K562 (cell line): Measurements from ENCODE around the gene MRPL11. TPM values are rescaled to one million over a fixed set of nuclear protein-coding genes. Genes with fewer than 3 reads are reported as not detected.

Source experiments
- BRF1 ChIP-seq: IDR thresholded peaks from 3 replicates; pipeline ENCODE4 v1.6.1; 2011; ENCODE audit warnings: borderline replicate concordance, mild to moderate bottlenecking; ENCODE audit not compliant: insufficient read length; ENCODE audit errors: extremely low read depth
- FOXJ3 ChIP-seq: sonication (generic); formaldehyde crosslinking; IDR thresholded peaks from 2 replicates; pipeline ENCODE4 v1.4.0; 2020; ENCODE audit warnings: mild to moderate bottlenecking, missing genetic modification reagents
- KDM2B ChIP-seq: fragments of 250-450 bp; sonication (Bioruptor Pico); IDR thresholded peaks from 2 replicates; pipeline ENCODE4 v1.8.0; 2021; ENCODE audit warnings: mild to moderate bottlenecking, moderate library complexity
- MGA ChIP-seq: fragments of 450-650 bp; IDR thresholded peaks from 2 replicates; pipeline ENCODE4 v1.6.1; 2016; ENCODE audit warnings: mild to moderate bottlenecking, moderate library complexity
- MTA1 ChIP-seq: fragments of 450-650 bp; IDR thresholded peaks from 2 replicates; pipeline ENCODE4 v1.6.1; 2017; ENCODE audit warnings: borderline replicate concordance
- PHF21A ChIP-seq: fragments of 450-650 bp; IDR thresholded peaks from 2 replicates; pipeline ENCODE4 v1.6.1; 2017; ENCODE audit warnings: low read depth, borderline replicate concordance
- RUNX1 ChIP-seq: sonication (generic); IDR thresholded peaks from 2 replicates; pipeline ENCODE4 v1.6.1; 2016; ENCODE audit warnings: antibody characterized with exemption, low read depth
- STAG1 ChIP-seq: sonication (generic); formaldehyde crosslinking; IDR thresholded peaks from 2 replicates; pipeline ENCODE4 v1.5.0; 2020; ENCODE audit warnings: missing genetic modification reagents, borderline replicate concordance
- ZNF124 ChIP-seq: sonication (generic); formaldehyde crosslinking; IDR thresholded peaks from 2 replicates; pipeline ENCODE4 v1.8.1; 2022; ENCODE audit warnings: missing genetic modification reagents
- ZNF140 ChIP-seq: fragments of 250-450 bp; sonication (Bioruptor Pico); IDR thresholded peaks from 2 replicates; pipeline ENCODE4 v1.8.0; 2021; ENCODE audit warnings: moderate library complexity, mild to moderate bottlenecking, inconsistent platforms
- ZNF174 ChIP-seq: fragments of 250-450 bp; sonication (Bioruptor Pico); IDR thresholded peaks from 2 replicates; pipeline ENCODE4 v1.4.0; 2020; ENCODE audit warnings: mild to moderate bottlenecking
- ZNF280B ChIP-seq: fragments of 250-450 bp; sonication (Bioruptor Pico); IDR thresholded peaks from 2 replicates; pipeline ENCODE4 v1.5.1; 2021; ENCODE audit warnings: mild to moderate bottlenecking
- ZNF282 ChIP-seq: sonication (generic); formaldehyde crosslinking; IDR thresholded peaks from 2 replicates; pipeline ENCODE4 v1.8.1; 2023; ENCODE audit warnings: missing genetic modification reagents
- ZNF695 ChIP-seq: fragments of 450-650 bp; formaldehyde crosslinking; IDR thresholded peaks from 2 replicates; pipeline ENCODE4 v1.4.0; 2020; ENCODE audit warnings: mild to moderate bottlenecking, moderate library complexity
- ZNF77 ChIP-seq: fragments of 250-450 bp; sonication (Bioruptor Pico); IDR thresholded peaks from 2 replicates; pipeline ENCODE4 v1.5.0; 2020
- polyA plus RNA-seq, 8 experiments: library from polyadenylated mRNA; depleted of rRNA in 4 of 8; stranded (reverse) in 5 of 8; unstranded in 3 of 8; fragments of >200 nt; fragmentation: Nextera tagmentation in 2 of 8; fragmentation: Illumina TruSeq in 1 of 8; extraction: Ambion mirVana in 2 of 8; extraction: Trizol in 1 of 8; gene quantifications; 2 replicates each; pipeline versions ENCODE4 v1.2.1 to v1.2.3, GENCODE V29; 2011 to 2014; ENCODE audit warnings: inconsistent platforms in 1 of 8, missing spikeins in 1 of 8
- total RNA-seq, 7 experiments: library from RNA; depleted of rRNA in 6 of 7; stranded (reverse); fragments of >200 nt in 6 of 7; fragmentation: Illumina TruSeq in 2 of 7; extraction: Trizol in 2 of 7; gene quantifications; 2 replicates each; pipeline versions ENCODE4 v1.2.1 to v1.2.3, GENCODE V29; 2011 to 2021; ENCODE audit warnings: low replicate concordance in 1 of 7

MRPL11 gene
- total and polyA plus RNA-seq, 9 of the 15 experiments (the other 6 are each of a cell fraction or from before 2014, with no cell fraction given): 33.0 to 173 (median 91.9) TPM

- TF ChIP-seq MGA: peak; percentile 52; the same call in 1 of the 2 replicates
- no peak for TF ChIP-seq STAG1 (CRISPR knock-in tag)
- TF ChIP-seq BRF1: no peak
- TF ChIP-seq RUNX1: 0 out of 2 replicates have a peak, but pooled peaks have one; percentile 11
- TF ChIP-seq ZNF282: no peak
- no peak for TF ChIP-seq ZNF77
- TF ChIP-seq ZNF174 (CRISPR knock-in tag): no peak
- no peak for TF ChIP-seq ZNF140 (CRISPR knock-in tag)
- no peak for TF ChIP-seq ZNF695 (CRISPR knock-in tag)
- TF ChIP-seq PHF21A: no peak
- no peak for TF ChIP-seq ZNF124 (CRISPR knock-in tag)
- TF ChIP-seq MTA1: 0 out of 2 replicates have a peak, but pooled peaks have one; percentile 21
- TF ChIP-seq FOXJ3 (CRISPR knock-in tag): no peak
- no peak for TF ChIP-seq ZNF280B
- no peak for TF ChIP-seq KDM2B (CRISPR knock-in tag)
Observed at GRCh38 chr11:66480117-66480938, 41.7 kb upstream of the MRPL11 start, which contains the start of gene DPP3 (continued).
